B cell (primary cell): Measurements from ENCODE around the gene NLRP4. TPM values are rescaled to one million over a fixed set of nuclear protein-coding genes. Genes with fewer than 3 reads are reported as not detected.

ENCODE experiments used
- ATAC-seq: fragments of 200-7000 bp; cut with Tn5 transposase; one replicate; pipeline ENCODE4 v1.10.0; 2021; ENCODE audit warnings: low read depth, mild to moderate bottlenecking, moderate number of reproducible peaks, moderate library complexity
- CTCF ChIA-PET: fragments of 350-600 bp; sonication (Branson Sonifier 250); formaldehyde crosslinking; loops from one replicate; lab custom pipeline; 2021; ENCODE audit warnings: antibody characterized with exemption, inconsistent platforms; lab: Charles Lee
- POLR2A ChIA-PET: fragments of 350-600 bp; sonication (Branson Sonifier 250); formaldehyde crosslinking; loops from one replicate; lab custom pipeline; 2021; ENCODE audit warnings: antibody characterized with exemption; lab: Charles Lee
- DNase-seq: peaks from one replicate; pipeline ENCODE4 v3.0.0; 2013
- H2AFZ ChIP-seq: 2 replicates; pipeline ENCODE4 v1.6.1; 2012; ENCODE audit warnings: mild to moderate bottlenecking, low read depth, low read length; ENCODE audit not compliant: insufficient read depth, poor library complexity, severe bottlenecking
- H3K27ac ChIP-seq, 2 donors: 1 replicate in 1 of 2; 2 replicates in 1 of 2; pipeline ENCODE4 v1.5.1; 2012 to 2013; ENCODE audit warnings: low read length in 2 of 2, mild to moderate bottlenecking in 2 of 2, moderate library complexity in 1 of 2
- H3K27me3 ChIP-seq, 4 experiments: fragments of 200-600 bp in 1 of 4; sonication (generic) in 1 of 4; replicated peaks in 1 of 4; 1 replicate in 2 of 4; 2 replicates in 2 of 4; pipeline versions ENCODE4 v1.6.1 to v1.7.0; 2013 to 2016; ENCODE audit warnings: low read length in 3 of 4, mild to moderate bottlenecking in 2 of 4, mixed read lengths in 1 of 4, moderate library complexity in 1 of 4; ENCODE audit not compliant: insufficient read depth in 4 of 4, control insufficient read depth in 3 of 4; ENCODE audit errors: control extremely low read depth in 1 of 4
- H3K36me3 ChIP-seq, 2 experiments: replicated peaks in 1 of 2; 1 replicate in 1 of 2; 2 replicates in 1 of 2; pipeline versions ENCODE4 v1.6.1 to v1.7.1; 2013; ENCODE audit warnings: low read length in 1 of 2; ENCODE audit not compliant: insufficient read depth in 2 of 2, control insufficient read depth in 1 of 2; ENCODE audit errors: control extremely low read depth in 1 of 2, extremely low read depth in 1 of 2
- H3K4me1 ChIP-seq, 2 donors: fragments of 200-600 bp in 1 of 2; sonication (generic) in 1 of 2; 1 replicate in 1 of 2; 2 replicates in 1 of 2; pipeline versions ENCODE4 v1.5.1 to v1.6.1; 2013 to 2017; ENCODE audit warnings: low read length in 2 of 2; ENCODE audit not compliant: control insufficient read depth in 2 of 2, insufficient read depth in 2 of 2
- H3K4me2 ChIP-seq: replicated peaks from 2 replicates; pipeline ENCODE3; 2012; ENCODE audit warnings: mild to moderate bottlenecking, low read depth, low read length; ENCODE audit not compliant: poor library complexity, severe bottlenecking
- H3K4me3 ChIP-seq, 5 experiments: fragments of 200-600 bp in 1 of 5; sonication (generic) in 1 of 5; 1 replicate in 3 of 5; 2 replicates in 2 of 5; pipeline versions ENCODE4 v1.5.1 to v1.7.0; 2011 to 2016; ENCODE audit warnings: low read length in 4 of 5, mild to moderate bottlenecking in 4 of 5, low read depth in 2 of 5, control low read depth in 1 of 5, moderate library complexity in 1 of 5; ENCODE audit not compliant: insufficient read depth in 1 of 5; ENCODE audit errors: control extremely low read depth in 1 of 5, extremely low read depth in 1 of 5
- H3K79me2 ChIP-seq: fragments of 200-600 bp; sonication (generic); one replicate; pipeline ENCODE4 v1.6.0; 2016; ENCODE audit warnings: low read length; ENCODE audit not compliant: control insufficient read depth, insufficient read depth
- H3K9ac ChIP-seq: fragments of 200-600 bp; sonication (generic); 2 replicates; pipeline ENCODE4 v1.6.1; 2017; ENCODE audit warnings: mild to moderate bottlenecking, low read length, moderate library complexity
- H3K9me3 ChIP-seq, 3 donors: one replicate each; pipeline versions ENCODE4 v1.6.1 to v1.7.1; 2013; ENCODE audit warnings: low read length in 2 of 3; ENCODE audit not compliant: control insufficient read depth in 2 of 3, insufficient read depth in 1 of 3; ENCODE audit errors: control extremely low read depth in 1 of 3
- H4K20me1 ChIP-seq: 2 replicates; pipeline ENCODE4 v1.6.0; 2012; ENCODE audit warnings: mild to moderate bottlenecking, low read length; ENCODE audit not compliant: insufficient read depth, control insufficient read depth, poor library complexity, severe bottlenecking
- H3K27ac Mint-ChIP-seq: one replicate; pipeline ENCODE4 v1.8.0; 2021; ENCODE audit warnings: mixed read lengths
- H3K27me3 Mint-ChIP-seq: one replicate; pipeline ENCODE4 v1.8.0; 2021; ENCODE audit warnings: mixed read lengths
- H3K4me1 Mint-ChIP-seq: one replicate; pipeline ENCODE4 v1.8.0; 2021; ENCODE audit warnings: mixed read lengths
- H3K4me3 Mint-ChIP-seq: one replicate; pipeline ENCODE4 v1.8.0; 2021; ENCODE audit warnings: mixed read lengths
- H3K9me3 Mint-ChIP-seq: one replicate; pipeline ENCODE4 v1.8.0; 2022; ENCODE audit warnings: mixed read lengths; ENCODE audit not compliant: insufficient read depth
- EZH2 ChIP-seq: IDR thresholded peaks from 2 replicates; pipeline ENCODE4 v1.6.1; 2012; ENCODE audit warnings: borderline replicate concordance, low read depth, mild to moderate bottlenecking, moderate library complexity, low read length; ENCODE audit not compliant: insufficient read depth, poor library complexity, severe bottlenecking
- WGBS: methylation state at CpG from one replicate; pipeline ENCODE4 v1.1.5; 2013; ENCODE audit warnings: missing lambda C conversion rate; ENCODE audit not compliant: insufficient coverage; 5-methylcytosine and 5-hydroxymethylcytosine counted together
- intact Hi-C: fragments of 100-400 bp; cut with micrococcal nuclease; formaldehyde crosslinking; loops from one replicate; pipeline ENCODE4 v1.10.0; 2022
- polyA plus RNA-seq: library from polyadenylated mRNA; depleted of rRNA; stranded (reverse); fragments of >200 nt; gene quantifications from 2 replicates; pipeline ENCODE4 v1.2.3, GENCODE V29; 2012
- total RNA-seq, 2 donors: library from RNA; stranded (reverse); fragments of 120-200 nt in 1 of 2; gene quantifications; 1 replicate in 1 of 2; 2 replicates in 1 of 2; pipeline versions ENCODE4 v1.2.3 to v1.2.4, GENCODE V29; 2013 to 2022
- TF ChIP-seq, protein P1 (sequence below): fragments of 200-600 bp; IDR thresholded peaks from one replicate; pipeline ENCODE4 v1.8.0; 2022; ENCODE audit warnings: antibody characterized with exemption, mild to moderate bottlenecking

NLRP4 gene
- total and polyA plus RNA-seq, 2 donors (not counting 1 experiment from before 2014, with no cell fraction given) = 0.15 to 1.3 TPM

DNA sequence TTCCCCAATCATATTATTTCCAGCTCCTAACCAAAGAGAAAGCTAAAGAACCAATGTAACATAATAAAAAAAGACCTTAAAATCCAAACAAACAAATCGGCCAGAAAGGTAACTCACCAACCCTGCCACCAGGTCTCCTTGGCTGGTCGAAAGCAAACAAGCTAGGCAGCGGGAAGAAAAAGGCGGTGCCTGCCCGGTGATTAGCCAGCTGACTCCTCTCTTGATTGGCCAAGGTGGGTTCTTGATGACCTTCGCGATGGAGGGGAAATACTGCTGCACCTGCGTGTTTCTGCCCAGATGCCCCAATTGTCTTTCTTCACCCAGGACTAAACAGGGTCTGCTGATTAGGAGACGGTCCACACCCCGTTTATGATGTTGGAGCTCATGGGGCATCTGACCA lies 4.5 kb upstream of the NLRP4 start, which contains the start of gene NLRP11:
Gene NLRP11, minus strand, starts transcription at position 154 of the 400 bp plus-strand sequence. CDS start 13,825 bp downstream, outside the sequence.
- no peaks in the 10 kb centered on the region for H3K27me3 ChIP-seq
- Mint-ChIP-seq H3K27me3 (peaks cover 3% of the 10 kb centered on the region), H3K4me1 (no peaks in the 10 kb centered on the region), H3K4me3 (no peak within 1 kb of the TSS), H3K27ac (no peak within 1 kb of the TSS), H3K9me3 (no peaks in the 10 kb centered on the region)
- H3K9me3 ChIP-seq = no peaks in the 10 kb centered on the region
- no peak within 1 kb of the TSS for H3K4me2 ChIP-seq
- intact Hi-C loops = no loop called here
- ChIA-PET CTCF (no interaction called here), POLR2A (no interaction called here)
- H3K79me2 ChIP-seq = no peaks in the 10 kb centered on the region
- no peak within 1 kb of the TSS for H3K4me3 ChIP-seq
- H4K20me1 ChIP-seq = no peaks in the 10 kb centered on the region
- H3K36me3 ChIP-seq = no peaks in the 10 kb centered on the region
- no peak within 1 kb of the TSS for H3K9ac ChIP-seq
- TF ChIP-seq, protein P1, sequence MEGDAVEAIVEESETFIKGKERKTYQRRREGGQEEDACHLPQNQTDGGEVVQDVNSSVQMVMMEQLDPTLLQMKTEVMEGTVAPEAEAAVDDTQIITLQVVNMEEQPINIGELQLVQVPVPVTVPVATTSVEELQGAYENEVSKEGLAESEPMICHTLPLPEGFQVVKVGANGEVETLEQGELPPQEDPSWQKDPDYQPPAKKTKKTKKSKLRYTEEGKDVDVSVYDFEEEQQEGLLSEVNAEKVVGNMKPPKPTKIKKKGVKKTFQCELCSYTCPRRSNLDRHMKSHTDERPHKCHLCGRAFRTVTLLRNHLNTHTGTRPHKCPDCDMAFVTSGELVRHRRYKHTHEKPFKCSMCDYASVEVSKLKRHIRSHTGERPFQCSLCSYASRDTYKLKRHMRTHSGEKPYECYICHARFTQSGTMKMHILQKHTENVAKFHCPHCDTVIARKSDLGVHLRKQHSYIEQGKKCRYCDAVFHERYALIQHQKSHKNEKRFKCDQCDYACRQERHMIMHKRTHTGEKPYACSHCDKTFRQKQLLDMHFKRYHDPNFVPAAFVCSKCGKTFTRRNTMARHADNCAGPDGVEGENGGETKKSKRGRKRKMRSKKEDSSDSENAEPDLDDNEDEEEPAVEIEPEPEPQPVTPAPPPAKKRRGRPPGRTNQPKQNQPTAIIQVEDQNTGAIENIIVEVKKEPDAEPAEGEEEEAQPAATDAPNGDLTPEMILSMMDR = no peak
- no peak for TF ChIP-seq EZH2
- ATAC-seq = no peak
- no peak within 1 kb of the TSS for H2AFZ ChIP-seq
- no peak for DNase-seq
- H3K4me1 ChIP-seq = no peaks in the 10 kb centered on the region
- 77% methylated on average over 6 of the region's 10 CpGs for WGBS
- H3K27ac ChIP-seq = no peak within 1 kb of the TSS

DNA sequence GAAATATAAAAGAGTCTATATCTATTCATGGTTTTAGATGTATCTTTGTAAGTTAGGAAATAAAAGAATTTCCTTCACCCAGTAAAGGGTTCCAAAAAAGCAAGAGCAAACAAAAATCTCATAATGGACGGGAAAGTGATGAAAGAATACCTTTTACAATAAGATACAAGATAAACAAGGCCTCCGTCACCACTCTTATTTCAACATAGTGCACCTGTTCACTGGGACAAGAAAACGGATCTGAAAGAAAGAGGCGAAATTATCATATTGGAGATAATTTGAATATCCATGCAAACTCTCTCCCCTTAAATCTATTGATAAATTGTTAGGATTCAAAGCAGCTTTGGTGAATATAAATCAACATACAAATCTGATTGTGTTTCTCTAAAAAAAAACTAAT lies 3.7 kb upstream of the NLRP4 start:
- H3K9me3 ChIP-seq = no peaks in the 10 kb centered on the region
- H3K9ac ChIP-seq = no peak overlapping the region
- no peaks in the 10 kb centered on the region for H3K9me3 Mint-ChIP-seq
- no peaks in the 10 kb centered on the region for H3K36me3 ChIP-seq
- intact Hi-C loops = no loop called here
- H3K27me3 ChIP-seq = no peaks in the 10 kb centered on the region
- no peak for DNase-seq
- no peaks in the 10 kb centered on the region for H3K4me1 Mint-ChIP-seq
- peaks cover 3% of the 10 kb centered on the region for H3K27me3 Mint-ChIP-seq
- no peak overlapping the region for H3K4me3 Mint-ChIP-seq
- no peaks in the 10 kb centered on the region for H4K20me1 ChIP-seq
- H3K4me3 ChIP-seq = no peak overlapping the region
- H3K27ac Mint-ChIP-seq = no peak overlapping the region
- TF ChIP-seq, protein P1 = no peak
- TF ChIP-seq EZH2 = no peak
- H3K79me2 ChIP-seq = no peaks in the 10 kb centered on the region
- CTCF ChIA-PET = no interaction called here
- no peak overlapping the region for H3K27ac ChIP-seq
- H3K4me2 ChIP-seq = no peak overlapping the region
- WGBS = no CpG with 5 or more reads among the region's 4 CpGs
- H3K4me1 ChIP-seq = no peaks in the 10 kb centered on the region
- POLR2A ChIA-PET = no interaction called here
- no peak overlapping the region for H2AFZ ChIP-seq
- ATAC-seq = no peak
